Ishikawa (cell line): ENCODE data around the gene MUC5B.

Experiments used
- CEBPB ChIP-seq: IDR thresholded peaks from 2 replicates; pipeline ENCODE4 v1.6.1; 2012
- MAX ChIP-seq: IDR thresholded peaks from 2 replicates; pipeline ENCODE4 v1.6.1; 2012

- TF ChIP-seq CEBPB: no peak
- no peak for TF ChIP-seq MAX
These were observed 56.2 kb downstream of the MUC5B start for GRCh38 chr11:1278766-1279673.
